ENCODE results near the gene WNT3A.

Gene WNT3A

GRCh38 chr1:228099331-228099732 lies 92.5 kb downstream of the WNT3A start:
- H3K27ac ChIP-seq: no peak overlapping the region
- H3K9ac ChIP-seq: no peak overlapping the region
- peaks cover 22% of the 10 kb centered on the region for H3K79me2 ChIP-seq
- H3K4me3 ChIP-seq (ENCODE audit: low read depth, low read length): no peak overlapping the region
- H3K36me3 ChIP-seq (ENCODE audit: control insufficient read depth, insufficient read depth, low read length): no peaks in the 10 kb centered on the region
- H3K4me2 ChIP-seq (ENCODE audit: low read length): no peak overlapping the region
- H2AFZ ChIP-seq: no peak overlapping the region
- H3K27me3 ChIP-seq (ENCODE audit: control insufficient read depth, insufficient read depth, low read length): no peaks in the 10 kb centered on the region
- no peak for TF ChIP-seq CTCF (IDR thresholded peaks at IDR 0.05)
- H3K9me3 ChIP-seq (ENCODE audit: control insufficient read depth, low read length): no peaks in the 10 kb centered on the region
- H3K4me1 ChIP-seq: no peaks in the 10 kb centered on the region

GRCh38 chr1:228100822-228101613 lies 94.2 kb downstream of the WNT3A start:
- H3K36me3 ChIP-seq (ENCODE audit: control insufficient read depth, insufficient read depth, low read length): no peaks in the 10 kb centered on the region
- peaks cover 5% of the 10 kb centered on the region for H3K79me2 ChIP-seq
- H3K4me3 ChIP-seq (ENCODE audit: low read depth, low read length): no peak overlapping the region
- H3K4me1 ChIP-seq: no peaks in the 10 kb centered on the region
- H2AFZ ChIP-seq: no peak overlapping the region
- no peaks in the 10 kb centered on the region for H3K27me3 ChIP-seq (ENCODE audit: control insufficient read depth, insufficient read depth, low read length)
- TF ChIP-seq CTCF (IDR thresholded peaks at IDR 0.05): no peak
- H3K9me3 ChIP-seq (ENCODE audit: control insufficient read depth, low read length): no peaks in the 10 kb centered on the region
- no peak overlapping the region for H3K4me2 ChIP-seq (ENCODE audit: low read length)
- H3K9ac ChIP-seq: no peak overlapping the region
- no peak overlapping the region for H3K27ac ChIP-seq

- H3K9me3 ChIP-seq (ENCODE audit: control insufficient read depth, low read length): no peaks in the 10 kb centered on the region
- H3K36me3 ChIP-seq (ENCODE audit: control insufficient read depth, insufficient read depth, low read length): no peaks in the 10 kb centered on the region
- peak overlapping the region; percentile 54 for H3K4me2 ChIP-seq (ENCODE audit: low read length)
- TF ChIP-seq CTCF (IDR thresholded peaks at IDR 0.05): no peak
- peaks cover 1% of the 10 kb centered on the region for H3K79me2 ChIP-seq
- no peaks in the 10 kb centered on the region for H3K4me1 ChIP-seq
- H3K27ac ChIP-seq: no peak overlapping the region
- H3K27me3 ChIP-seq (ENCODE audit: control insufficient read depth, insufficient read depth, low read length): no peaks in the 10 kb centered on the region
- H3K4me3 ChIP-seq (ENCODE audit: low read depth, low read length): peak overlapping the region; percentile 84
- no peak overlapping the region for H3K9ac ChIP-seq
- no peak overlapping the region for H2AFZ ChIP-seq
Measured at GRCh38 chr1:228101614-228101993, 94.8 kb downstream of the WNT3A start.

GRCh38 chr1:228101994-228102790 lies 95.4 kb downstream of the WNT3A start:
- Histone ChIP-seq H3K79me2 (no peaks in the 10 kb centered on the region), H3K27ac (no peak overlapping the region), H3K4me3 (ENCODE audit: low read depth, low read length) (peak overlapping the region; percentile 84), H3K4me2 (ENCODE audit: low read length) (peak overlapping the region; percentile 54), H3K36me3 (ENCODE audit: control insufficient read depth, insufficient read depth, low read length) (no peaks in the 10 kb centered on the region), H3K9ac (no peak overlapping the region), H3K27me3 (ENCODE audit: control insufficient read depth, insufficient read depth, low read length) (no peaks in the 10 kb centered on the region), H3K9me3 (ENCODE audit: control insufficient read depth, low read length) (no peaks in the 10 kb centered on the region), H3K4me1 (no peaks in the 10 kb centered on the region), H2AFZ (no peak overlapping the region)
- TF ChIP-seq CTCF (IDR thresholded peaks at IDR 0.05): no peak

Measured in parathyroid adenoma (tissue), 2 donors.